Adrenal gland (tissue), 5 donors: ENCODE results near the gene CAMKK1.

Experiments
- CTCF ChIP-seq, 6 experiments: fragments of 450-650 bp in 4 of 6; fragments of 200-600 bp in 2 of 6; sonication (generic) in 1 of 6; IDR thresholded peaks; 1 replicate in 5 of 6; 2 replicates in 1 of 6; pipeline versions ENCODE4 v1.5.1 to v1.8.0; 2016 to 2021; ENCODE audit warnings: antibody characterized with exemption in 6 of 6, mild to moderate bottlenecking in 2 of 6, moderate library complexity in 1 of 6
- POLR2A ChIP-seq, 2 donors: fragments of 450-650 bp; IDR thresholded peaks; one replicate each; pipeline ENCODE4 v1.6.1; 2017; ENCODE audit warnings: antibody characterized with exemption in 2 of 2, mild to moderate bottlenecking in 2 of 2, moderate library complexity in 1 of 2
- donor health status: DM: no; HTN: no; CAD: no.

DNA sequence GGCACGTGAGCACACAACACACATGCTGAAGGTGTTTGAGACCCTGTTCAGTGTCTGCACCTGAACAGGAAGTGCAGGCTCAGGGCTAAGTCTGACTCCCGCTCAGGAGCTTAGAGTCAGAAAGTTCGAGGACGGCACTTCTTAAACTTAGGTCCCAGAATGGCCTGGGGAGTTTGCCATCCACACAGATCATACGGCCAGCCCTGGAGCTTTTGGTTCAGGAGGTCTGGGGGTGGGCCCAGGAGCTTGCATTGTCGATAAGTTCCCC, 4.0 kb upstream of the CAMKK1 start:
- no peak for TF ChIP-seq CTCF (IDR thresholded peaks at IDR 0.05)
- TF ChIP-seq POLR2A (IDR thresholded peaks at IDR 0.05) = no peak
